Measurements from ENCODE around the gene QPCTL.
"Not testable (repeated sequence)": the region's sequence is repeated elsewhere in the genome, so short reads cannot be mapped to it uniquely, and the experiment has no call there.

The QPCTL gene

GRCh38 chr19:45682908-45683307 is 9.6 kb upstream of the QPCTL start:
- H3K36me3 ChIP-seq (ENCODE audit: low read depth), result peaks cover 32% of the 10 kb centered on the region
- no peak for ATAC-seq (ENCODE audit: low read depth)
- no peak overlapping the region for H3K27ac ChIP-seq (ENCODE audit: poor library complexity, severe bottlenecking)
- H3K4me3 ChIP-seq (ENCODE audit: severe bottlenecking), result no peak overlapping the region
- no peak for DNase-seq (ENCODE audit: low spot score)
- no peaks in the 10 kb centered on the region for H3K27me3 ChIP-seq (ENCODE audit: insufficient read depth, poor library complexity, severe bottlenecking)
- TF ChIP-seq CTCF (IDR thresholded peaks at IDR 0.05; ENCODE audit: poor library complexity, severe bottlenecking), result no peak
- no peaks in the 10 kb centered on the region for H3K4me1 ChIP-seq (ENCODE audit: insufficient read depth, poor library complexity, severe bottlenecking)
- no peaks in the 10 kb centered on the region for H3K9me3 ChIP-seq (ENCODE audit: severe bottlenecking)

GRCh38 chr19:45685045-45685444 is 7.4 kb upstream of the QPCTL start:
- not testable (repeated sequence) for H3K4me1 ChIP-seq (ENCODE audit: insufficient read depth, poor library complexity, severe bottlenecking); H3K27ac ChIP-seq (ENCODE audit: poor library complexity, severe bottlenecking); H3K4me3 ChIP-seq (ENCODE audit: severe bottlenecking); H3K9me3 ChIP-seq (ENCODE audit: severe bottlenecking); H3K27me3 ChIP-seq (ENCODE audit: insufficient read depth, poor library complexity, severe bottlenecking); ATAC-seq (ENCODE audit: low read depth); DNase-seq (ENCODE audit: low spot score)
- peaks cover 50% of the 10 kb centered on the region for H3K36me3 ChIP-seq (ENCODE audit: low read depth)

GRCh38 chr19:45687599-45687998 is 4.9 kb upstream of the QPCTL start:
- Histone ChIP-seq H3K4me3 (ENCODE audit: severe bottlenecking) (no peak overlapping the region), H3K27ac (ENCODE audit: poor library complexity, severe bottlenecking) (no peak overlapping the region), H3K9me3 (ENCODE audit: severe bottlenecking) (no peaks in the 10 kb centered on the region), H3K27me3 (ENCODE audit: insufficient read depth, poor library complexity, severe bottlenecking) (no peaks in the 10 kb centered on the region), H3K36me3 (ENCODE audit: low read depth) (peaks cover 50% of the 10 kb centered on the region), H3K4me1 (ENCODE audit: insufficient read depth, poor library complexity, severe bottlenecking) (no peaks in the 10 kb centered on the region)
- no peak for TF ChIP-seq CTCF (IDR thresholded peaks at IDR 0.05; ENCODE audit: poor library complexity, severe bottlenecking)
- DNase-seq (ENCODE audit: low spot score) (no peak), ATAC-seq (ENCODE audit: low read depth) (no peak)

GRCh38 chr19:45691516-45692186 is 815 bp upstream of the QPCTL start, which contains the start of gene SNRPD2:
Gene SNRPD2, minus strand, starts transcription at chr19:45691953. Its CDS starts 65 bp downstream, at chr19:45691888.
- H3K36me3 ChIP-seq (ENCODE audit: low read depth), result peaks cover 50% of the 10 kb centered on the region
- no peaks in the 10 kb centered on the region for H3K27me3 ChIP-seq (ENCODE audit: insufficient read depth, poor library complexity, severe bottlenecking)
- peak within 1 kb of the TSS; percentile 73 for H3K4me3 ChIP-seq (ENCODE audit: severe bottlenecking)
- no peaks in the 10 kb centered on the region for H3K4me1 ChIP-seq (ENCODE audit: insufficient read depth, poor library complexity, severe bottlenecking)
- TF ChIP-seq CTCF (IDR thresholded peaks at IDR 0.05; ENCODE audit: poor library complexity, severe bottlenecking), result no peak
- no peaks in the 10 kb centered on the region for H3K9me3 ChIP-seq (ENCODE audit: severe bottlenecking)
- DNase-seq (ENCODE audit: low spot score) (peak; percentile 94), ATAC-seq (ENCODE audit: low read depth) (peak; percentile 53)
- H3K27ac ChIP-seq (ENCODE audit: poor library complexity, severe bottlenecking), result peak within 1 kb of the TSS; percentile 67

- no peaks in the 10 kb centered on the region for H3K4me1 ChIP-seq (ENCODE audit: insufficient read depth, poor library complexity, severe bottlenecking)
- peak; percentile 76 for DNase-seq (ENCODE audit: low spot score)
- ATAC-seq (ENCODE audit: low read depth), result no peak
- no peaks in the 10 kb centered on the region for H3K27me3 ChIP-seq (ENCODE audit: insufficient read depth, poor library complexity, severe bottlenecking)
- no peaks in the 10 kb centered on the region for H3K9me3 ChIP-seq (ENCODE audit: severe bottlenecking)
- peak overlapping the region; percentile 67 for H3K27ac ChIP-seq (ENCODE audit: poor library complexity, severe bottlenecking)
- H3K4me3 ChIP-seq (ENCODE audit: severe bottlenecking), result peak overlapping the region; percentile 73
- H3K36me3 ChIP-seq (ENCODE audit: low read depth), result peaks cover 36% of the 10 kb centered on the region
- TF ChIP-seq CTCF (IDR thresholded peaks at IDR 0.05; ENCODE audit: poor library complexity, severe bottlenecking), result peak; percentile 97
Measured at GRCh38 chr19:45693106-45693788, 781 bp downstream of the QPCTL start.
